ENCODE results near the gene GPR137B. TPM values are rescaled to one million over a fixed set of nuclear protein-coding genes. Genes with fewer than 3 reads are reported as not detected.

GPR137B gene
- total and polyA plus RNA-seq, 2 of the 8 experiments (the other 6 are each of a cell fraction or from before 2014, with no cell fraction given), result 6.9 to 7.7 TPM

DNA sequence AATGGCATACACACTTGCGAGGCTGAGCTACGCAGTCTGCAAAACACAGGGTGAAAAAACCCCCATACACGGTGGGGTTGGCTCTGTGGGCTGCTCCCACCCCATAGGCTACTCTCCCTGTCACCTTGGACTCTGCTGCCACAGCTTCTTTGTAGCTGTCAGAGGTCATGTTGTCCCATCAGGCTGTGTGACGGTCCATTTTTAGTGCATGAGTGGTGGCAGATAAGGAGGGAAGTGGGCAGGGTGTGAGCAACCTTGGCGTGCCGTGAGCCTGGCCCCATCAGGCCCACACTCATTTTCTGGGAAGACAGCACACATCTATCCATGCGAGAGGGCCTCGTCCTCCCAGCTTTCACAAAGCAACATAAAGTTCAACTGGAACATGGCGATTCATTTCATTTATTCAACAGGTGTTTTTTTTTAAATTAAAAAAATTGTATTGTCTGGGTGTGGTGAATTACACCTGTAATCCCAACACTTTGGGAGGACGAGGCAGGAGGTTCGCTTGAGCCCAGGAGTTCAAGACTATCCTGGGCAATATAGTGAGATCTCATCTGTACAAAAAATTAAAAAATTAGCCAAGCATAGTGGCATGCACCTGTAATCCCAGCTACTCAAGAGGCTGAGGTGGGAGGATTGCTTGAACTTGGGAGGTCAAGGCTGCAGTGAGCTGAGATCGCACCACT is 9.5 kb downstream of the GPR137B start:
- no peak overlapping the region for H2BK15ac ChIP-seq (ENCODE audit: low read length)
- H3K4ac ChIP-seq (replicated peaks; ENCODE audit: insufficient read length, low read depth, low read length), result no peak overlapping the region
- DNase-seq (ENCODE audit: low read depth in 1 of 2, low spot score in 2 of 2), result no peak
- H2BK120ac ChIP-seq (replicated peaks; ENCODE audit: low read depth, low read length), result no peak overlapping the region
- H3K9ac ChIP-seq (replicated peaks in 1 of 4; ENCODE audit: extremely low read depth in 1 of 4, low read depth in 3 of 4, low read length in 3 of 4), result no peak overlapping the region
- no peak overlapping the region for H2BK12ac ChIP-seq (ENCODE audit: low read depth, low read length)
- peaks cover 4 to 17% of the 10 kb centered on the region in 2 experiments for H4K20me1 ChIP-seq (replicated peaks in 1 of 2; ENCODE audit: control insufficient read depth in 1 of 2, insufficient read depth in 2 of 2, low read length in 2 of 2)
- no peak overlapping the region for H4K91ac ChIP-seq (replicated peaks; ENCODE audit: insufficient read length, low read length)
- H3K27ac ChIP-seq (ENCODE audit: low read depth, low read length), result no peak overlapping the region
- H2AK5ac ChIP-seq (ENCODE audit: low read depth, low read length), result no peak overlapping the region
- no peak overlapping the region for H4K8ac ChIP-seq (ENCODE audit: extremely low read depth, insufficient read depth, low read length)
- no peak overlapping the region for H3K23ac ChIP-seq (ENCODE audit: insufficient read length)
- H3K18ac ChIP-seq (ENCODE audit: extremely low read depth, low read length), result no peak overlapping the region; the same call in 1 of the 2 replicates
- H3K14ac ChIP-seq (ENCODE audit: insufficient read length), result no peak overlapping the region
- ChIA-PET POLR2A (ENCODE audit: partially characterized antibody) (interaction anchor here (1.0 to 1.2 kb wide), 2 partner anchors 9 to 17 kb away, joined by 3 to 4 read pairs; no protein-coding TSS in a partner anchor), CTCF (ENCODE audit: partially characterized antibody) (interaction anchor here (1.0 to 2.7 kb wide), 5 partner anchors 8 to 132 kb away, joined by 3 to 9 read pairs (median 3); no protein-coding TSS in a partner anchor)
- no peaks in the 10 kb centered on the region for H3K27me3 ChIP-seq (replicated peaks in 1 of 4; ENCODE audit: control insufficient read depth in 3 of 4, extremely low read depth in 1 of 4, insufficient read depth in 3 of 4, low read length in 3 of 4)
- H3K23me2 ChIP-seq (ENCODE audit: low read depth, low read length), result peaks cover 5% of the 10 kb centered on the region; the same call in 1 of the 2 replicates
- no peak overlapping the region for H3K4me2 ChIP-seq (ENCODE audit: insufficient read depth in 1 of 2, low read depth in 2 of 2, low read length in 2 of 2)
- peaks cover 0 to 13% of the 10 kb centered on the region in 2 experiments; a peak in 1 of 4 replicates for H3K79me2 ChIP-seq (ENCODE audit: control insufficient read depth in 1 of 2, insufficient read depth in 2 of 2, low read length in 2 of 2)
- H2AFZ ChIP-seq (ENCODE audit: low read length), result no peak overlapping the region
- H3K36me3 ChIP-seq (ENCODE audit: control insufficient read depth in 2 of 4, insufficient read depth in 4 of 4, low read length in 3 of 4), result no peaks in the 10 kb centered on the region; a peak in 1 of 8 replicates
- no peak overlapping the region for H2BK5ac ChIP-seq (ENCODE audit: low read depth, low read length)
- peaks cover 6% of the 10 kb centered on the region for H3K79me1 ChIP-seq (ENCODE audit: low read depth, low read length)
- no peak overlapping the region for H3K56ac ChIP-seq (replicated peaks; ENCODE audit: insufficient read length, low read depth, low read length)
- H4K5ac ChIP-seq (ENCODE audit: insufficient read length, low read depth, low read length), result no peak overlapping the region
- FAIRE-seq, result no peak
- 98% methylated on average over 12 of the region's 12 CpGs; no CpG with 5 or more reads in 1 of the 2 experiments for WGBS, 2 experiments (ENCODE audit: extremely low coverage in 1 of 2, insufficient coverage in 1 of 2, insufficient read length in 1 of 2, insufficient replicate concordance in 2 of 2, low coverage in 1 of 2, low lambda C conversion rate in 2 of 2, missing lambda C conversion rate in 1 of 2)
- H3K4me1 ChIP-seq (replicated peaks in 1 of 4; ENCODE audit: control insufficient read depth in 3 of 4, insufficient read depth in 4 of 4, low read length in 3 of 4), result peaks cover 0 to 9% (median 3%) of the 10 kb centered on the region in 4 experiments; a peak in 4 of 7 replicates
- H2BK20ac ChIP-seq (ENCODE audit: low read length), result no peak overlapping the region
- H3K9me3 ChIP-seq (ENCODE audit: insufficient read depth in 2 of 2, low read depth in 1 of 2, low read length in 1 of 2), result no peaks in the 10 kb centered on the region
- H3K4me3 ChIP-seq (ENCODE audit: extremely low read depth in 1 of 4, insufficient read depth in 2 of 4, low read depth in 3 of 4, low read length in 4 of 4), result no peak overlapping the region
- TF ChIP-seq CTCF (IDR thresholded peaks at IDR 0.05; ENCODE audit: control extremely low read depth in 1 of 3, insufficient read depth in 1 of 3, low read depth in 1 of 3, low read length in 3 of 3) (no peak), KDM5A (IDR thresholded peaks at IDR 0.05; ENCODE audit: low read length) (no peak), CHD2 (IDR thresholded peaks at IDR 0.05; ENCODE audit: low read length) (no peak), YY1 (IDR thresholded peaks at IDR 0.05; ENCODE audit: low read depth, low read length) (no peak), SP1 (IDR thresholded peaks at IDR 0.05; ENCODE audit: low read depth, low read length) (no peak), KDM4A (IDR thresholded peaks at IDR 0.05; ENCODE audit: low read depth, low read length, severe bottlenecking) (no peak), EGR1 (IDR thresholded peaks at IDR 0.05; ENCODE audit: borderline replicate concordance, low read depth, low read length) (no peak), RFX5 (IDR thresholded peaks at IDR 0.05; ENCODE audit: borderline replicate concordance, low read depth, low read length) (no peak), TCF12 (IDR thresholded peaks at IDR 0.05; ENCODE audit: low read depth, low read length) (no peak), CHD1 (IDR thresholded peaks at IDR 0.05; ENCODE audit: low read depth, low read length) (no peak), SP2 (IDR thresholded peaks at IDR 0.05; ENCODE audit: low read length) (no peak)
